Right lobe of liver (tissue), 4 donors: ENCODE results near the gene RELN.

ENCODE experiments used
- CTCF ChIP-seq, 4 donors: fragments of 200-600 bp in 3 of 4; fragments of 450-650 bp in 1 of 4; IDR thresholded peaks; one replicate each; pipeline versions ENCODE4 v1.5.1 to v1.8.0; 2016 to 2022; ENCODE audit warnings: antibody characterized with exemption in 4 of 4, mild to moderate bottlenecking in 2 of 4
- POLR2A ChIP-seq: fragments of 450-650 bp; IDR thresholded peaks from one replicate; pipeline ENCODE4 v1.6.1; 2017; ENCODE audit warnings: antibody characterized with exemption, mild to moderate bottlenecking
- donor health status: DM: no; HTN: no; CAD: no.
- donor health status: DM: no; HTN: no; CAD: no.
- donor health status: DM: no; HTN: yes; CAD: no.

GRCh38 chr7:103630318-103630717 is 359.1 kb downstream of the RELN start:
- TF ChIP-seq CTCF (IDR thresholded peaks at IDR 0.05) (no peak), POLR2A (no peak)
